CD4-positive, alpha-beta T cell (primary cell): ENCODE data around the gene ZNF215. TPM values are rescaled to one million over a fixed set of nuclear protein-coding genes. Genes with fewer than 3 reads are reported as not detected.
A peak's percentile ranks its signal among the peaks of the same experiment; 100 is the strongest.

Experiments used
- ATAC-seq: fragments of 200-7000 bp; cut with Tn5 transposase; one replicate; pipeline ENCODE4 v1.10.0; 2022; ENCODE audit warnings: mild to moderate bottlenecking; ENCODE audit not compliant: poor library complexity
- CTCF ChIA-PET: fragments of 350-600 bp; sonication (Branson Sonifier 250); formaldehyde crosslinking; loops from one replicate; lab custom pipeline; 2021; ENCODE audit warnings: antibody characterized with exemption, inconsistent platforms; lab: Charles Lee
- POLR2A ChIA-PET: fragments of 350-600 bp; sonication (Branson Sonifier 250); formaldehyde crosslinking; loops from one replicate; lab custom pipeline; 2021; ENCODE audit warnings: antibody characterized with exemption, inconsistent platforms; lab: Charles Lee
- DNase-seq, 14 experiments: peaks; one replicate each; pipeline ENCODE4 v3.0.0-alpha.2; 2013 to 2020; ENCODE audit warnings: mixed read lengths in 2 of 14
- H3K27ac ChIP-seq, 2 donors: one replicate each; pipeline versions ENCODE4 v1.5.1 to v1.7.0; 2013; ENCODE audit warnings: low read length in 2 of 2, low read depth in 1 of 2, mild to moderate bottlenecking in 1 of 2
- H3K27me3 ChIP-seq, 2 experiments: 1 replicate in 1 of 2; 2 replicates in 1 of 2; pipeline versions ENCODE4 v1.6.1 to v1.7.0; 2013; ENCODE audit warnings: low read length in 2 of 2, control low read depth in 1 of 2, mild to moderate bottlenecking in 1 of 2, moderate library complexity in 1 of 2; ENCODE audit not compliant: insufficient read depth in 2 of 2, control insufficient read depth in 1 of 2
- H3K36me3 ChIP-seq: one replicate; pipeline ENCODE4 v1.6.1; 2013; ENCODE audit warnings: low read length, control low read depth; ENCODE audit not compliant: insufficient read depth
- H3K4me1 ChIP-seq: one replicate; pipeline ENCODE4 v1.6.1; 2013; ENCODE audit warnings: low read length, control low read depth; ENCODE audit not compliant: insufficient read depth
- H3K4me3 ChIP-seq: one replicate; pipeline ENCODE4 v1.5.1; 2013; ENCODE audit warnings: mild to moderate bottlenecking, low read length, moderate library complexity
- H3K9me3 ChIP-seq, 2 experiments: 1 replicate in 1 of 2; 2 replicates in 1 of 2; pipeline versions ENCODE4 v1.6.1 to v1.7.0; 2013; ENCODE audit warnings: low read length in 2 of 2, mild to moderate bottlenecking in 2 of 2, control low read depth in 1 of 2, moderate library complexity in 1 of 2; ENCODE audit not compliant: control insufficient read depth in 1 of 2, insufficient read depth in 1 of 2
- H3K27ac Mint-ChIP-seq: one replicate; pipeline ENCODE4 v1.8.0; 2020; ENCODE audit warnings: mixed read lengths
- H3K27me3 Mint-ChIP-seq: one replicate; pipeline ENCODE4 v1.8.0; 2021; ENCODE audit warnings: mixed read lengths
- H3K36me3 Mint-ChIP-seq: one replicate; pipeline ENCODE4 v1.8.0; 2021; ENCODE audit warnings: low read depth, mixed read lengths
- H3K4me1 Mint-ChIP-seq: one replicate; pipeline ENCODE4 v1.8.0; 2021; ENCODE audit warnings: low read depth, mixed read lengths
- H3K4me3 Mint-ChIP-seq: one replicate; pipeline ENCODE4 v1.8.0; 2020; ENCODE audit warnings: mild to moderate bottlenecking, mixed read lengths
- H3K9me3 Mint-ChIP-seq: one replicate; pipeline ENCODE4 v1.8.0; 2020; ENCODE audit warnings: mixed read lengths
- intact Hi-C, 2 experiments: fragments of 100-400 bp; cut with DNase I in 1 of 2; cut with micrococcal nuclease in 1 of 2; formaldehyde crosslinking; loops; one replicate each; pipeline versions ENCODE4 v1.15.1 to v1.9.0; 2023 to 2025; cut with DNase I, micrococcal nuclease
- total RNA-seq, 174 experiments: library from RNA in 2 of 174; stranded (reverse) in 2 of 174; gene quantifications; one replicate each; pipeline ENCODE4 v1.2.3 and lab custom pipeline; 2021 to 2026
- TF ChIP-seq, protein P1 (sequence below): fragments of 200-600 bp; IDR thresholded peaks from one replicate; pipeline ENCODE4 v1.8.0; 2022; ENCODE audit warnings: antibody characterized with exemption, mild to moderate bottlenecking

Gene ZNF215
- total RNA-seq, 2 experiments from 2014 or later, result 0.87 to 1.1 TPM

DNA sequence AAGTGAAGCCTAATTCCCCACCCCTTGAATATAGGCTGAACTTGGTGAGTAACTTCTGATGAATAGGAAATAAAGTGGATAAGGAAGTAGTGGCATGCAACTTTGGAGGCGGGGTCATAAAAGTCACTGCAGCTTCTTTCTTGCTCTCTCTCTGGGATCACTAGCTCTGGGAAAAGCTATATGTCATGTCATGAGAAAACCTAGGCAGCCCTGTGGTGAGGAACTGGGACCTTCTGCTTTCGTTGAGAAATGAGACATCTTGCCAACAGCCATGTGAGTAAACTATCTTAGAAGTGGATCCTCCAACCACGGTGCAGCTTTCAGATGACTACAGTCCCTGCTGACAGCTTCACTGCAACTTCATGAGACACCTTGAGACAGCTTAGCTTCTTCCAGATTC, 78.3 kb downstream of the ZNF215 start:
- Histone ChIP-seq H3K9me3 (no peaks in the 10 kb centered on the region), H3K4me3 (no peak overlapping the region), H3K27ac (no peak overlapping the region), H3K36me3 (no peaks in the 10 kb centered on the region), H3K4me1 (no peaks in the 10 kb centered on the region), H3K27me3 (no peaks in the 10 kb centered on the region)
- no peaks in the 10 kb centered on the region for H3K4me1 Mint-ChIP-seq
- no peak overlapping the region for H3K27ac Mint-ChIP-seq
- H3K9me3 Mint-ChIP-seq, result no peaks in the 10 kb centered on the region
- intact Hi-C loops, result no loop called here
- peaks cover 41% of the 10 kb centered on the region for H3K27me3 Mint-ChIP-seq
- TF ChIP-seq, protein P1, sequence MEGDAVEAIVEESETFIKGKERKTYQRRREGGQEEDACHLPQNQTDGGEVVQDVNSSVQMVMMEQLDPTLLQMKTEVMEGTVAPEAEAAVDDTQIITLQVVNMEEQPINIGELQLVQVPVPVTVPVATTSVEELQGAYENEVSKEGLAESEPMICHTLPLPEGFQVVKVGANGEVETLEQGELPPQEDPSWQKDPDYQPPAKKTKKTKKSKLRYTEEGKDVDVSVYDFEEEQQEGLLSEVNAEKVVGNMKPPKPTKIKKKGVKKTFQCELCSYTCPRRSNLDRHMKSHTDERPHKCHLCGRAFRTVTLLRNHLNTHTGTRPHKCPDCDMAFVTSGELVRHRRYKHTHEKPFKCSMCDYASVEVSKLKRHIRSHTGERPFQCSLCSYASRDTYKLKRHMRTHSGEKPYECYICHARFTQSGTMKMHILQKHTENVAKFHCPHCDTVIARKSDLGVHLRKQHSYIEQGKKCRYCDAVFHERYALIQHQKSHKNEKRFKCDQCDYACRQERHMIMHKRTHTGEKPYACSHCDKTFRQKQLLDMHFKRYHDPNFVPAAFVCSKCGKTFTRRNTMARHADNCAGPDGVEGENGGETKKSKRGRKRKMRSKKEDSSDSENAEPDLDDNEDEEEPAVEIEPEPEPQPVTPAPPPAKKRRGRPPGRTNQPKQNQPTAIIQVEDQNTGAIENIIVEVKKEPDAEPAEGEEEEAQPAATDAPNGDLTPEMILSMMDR, result no peak
- ATAC-seq, result no peak
- H3K36me3 Mint-ChIP-seq, result no peaks in the 10 kb centered on the region
- CTCF ChIA-PET, result no interaction called here
- H3K4me3 Mint-ChIP-seq, result no peak overlapping the region
- POLR2A ChIA-PET, result no interaction called here
- peak in 3 of 14 experiments; percentile 1 to 38 (median 1) for DNase-seq

Other genes with a start within 250 kb of the ZNF215 start
- gene MRPL17, start 243.1 kb upstream of the ZNF215 start, total RNA-seq, result 10 to 100 TPM; 12.3 to 14.2 TPM
- under 1 TPM in 1 of 2 experiments, not detected in 1; 0.06 TPM for gene OR2AG2, start 154.4 kb upstream of the ZNF215 start, total RNA-seq
- gene OR2AG1, start 143.4 kb upstream of the ZNF215 start, total RNA-seq, result not detected
- not detected for gene OR6A2, start 126.7 kb upstream of the ZNF215 start, total RNA-seq
- gene OR10A5, start 80.7 kb upstream of the ZNF215 start, total RNA-seq, result not detected
- not detected for gene OR10A2, start 63.4 kb upstream of the ZNF215 start, total RNA-seq
- gene OR10A4, start 49.8 kb upstream of the ZNF215 start, total RNA-seq, result not detected
- gene OR2D2, start 33.9 kb upstream of the ZNF215 start, total RNA-seq, result not detected
- not detected for gene OR2D3, start 5.4 kb upstream of the ZNF215 start, total RNA-seq
- gene ZNF214, start 93.9 kb downstream of the ZNF215 start, total RNA-seq, result not detected
- gene NLRP14, start 94.1 kb downstream of the ZNF215 start, total RNA-seq, result under 1 TPM in 1 of 2 experiments, not detected in 1; 0.05 TPM
- gene RBMXL2, start 162.6 kb downstream of the ZNF215 start, total RNA-seq, result under 1 TPM in 1 of 2 experiments, not detected in 1; 0.14 TPM